ENCODE results near the gene SELE.
"Not testable (repeated sequence)": the region's sequence is repeated elsewhere in the genome, so short reads cannot be mapped to it uniquely, and the experiment has no call there.

SELE gene

DNA sequence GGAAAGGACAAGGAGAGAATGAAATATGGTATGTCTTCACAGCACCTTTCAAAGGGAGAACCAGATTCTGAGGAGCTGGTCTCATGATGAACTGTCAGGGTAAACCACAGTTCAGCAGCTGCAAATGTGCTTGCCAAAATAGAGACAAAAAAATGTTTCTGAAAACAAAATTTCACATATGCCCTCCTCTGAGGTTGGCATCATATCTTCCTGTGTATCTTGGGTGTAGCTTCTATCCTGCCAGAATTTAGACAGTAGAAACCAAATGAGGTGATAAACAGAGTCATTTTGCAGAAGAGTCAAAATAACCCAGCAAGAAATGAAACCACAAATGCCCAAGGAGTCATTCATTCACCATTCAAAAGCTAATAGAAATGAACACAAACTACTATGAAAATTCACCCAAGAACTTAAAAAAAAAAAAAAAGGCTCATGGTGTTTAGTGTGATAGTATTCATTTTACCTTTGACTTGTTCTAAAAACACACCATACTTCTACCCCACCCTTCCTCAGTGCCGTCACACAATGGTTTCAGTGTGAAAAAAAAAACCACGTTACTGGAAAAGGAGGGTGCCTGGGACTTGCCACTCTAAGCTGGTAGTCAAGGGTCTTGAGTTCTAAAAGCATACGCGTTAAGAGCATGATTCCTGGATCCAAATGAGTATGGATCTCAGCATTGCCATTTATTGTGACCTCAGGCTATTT, 41.0 kb downstream of the SELE start:
- Histone ChIP-seq H3K4me1 (ENCODE audit: control insufficient read depth, insufficient read depth, low read length) (no peaks in the 10 kb centered on the region), H3K4me3 (ENCODE audit: low read length) (no peak overlapping the region), H3K27ac (ENCODE audit: low read depth, low read length) (no peak overlapping the region), H3K9ac (ENCODE audit: low read length) (no peak overlapping the region), H3K27me3 (ENCODE audit: control insufficient read depth, insufficient read depth, low read length) (no peaks in the 10 kb centered on the region), H3K36me3 (ENCODE audit: control insufficient read depth, insufficient read depth, low read length) (no peaks in the 10 kb centered on the region)

DNA sequence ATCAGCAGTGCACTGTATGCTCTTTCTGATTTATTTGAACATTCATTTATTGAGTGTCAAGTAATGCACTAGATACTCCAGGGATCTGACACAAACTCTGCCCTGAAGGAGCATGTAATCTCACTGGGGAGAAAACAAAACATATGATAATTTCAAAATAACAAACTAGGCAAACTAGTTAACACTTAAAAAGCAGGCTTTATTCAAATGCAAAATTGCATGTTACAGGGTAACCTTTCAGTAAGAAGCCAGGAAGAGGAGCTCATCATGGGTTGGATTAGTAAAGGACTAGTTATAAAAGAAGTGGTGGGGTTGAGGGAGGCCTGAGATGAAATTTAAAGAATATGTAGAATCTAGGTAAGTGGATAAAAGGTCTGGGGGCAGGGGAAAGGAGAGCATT, 43.4 kb downstream of the SELE start:
- Histone ChIP-seq H3K27ac (ENCODE audit: low read depth, low read length) (no peak overlapping the region), H3K4me3 (ENCODE audit: low read length) (no peak overlapping the region), H3K36me3 (ENCODE audit: control insufficient read depth, insufficient read depth, low read length) (no peaks in the 10 kb centered on the region), H3K27me3 (ENCODE audit: control insufficient read depth, insufficient read depth, low read length) (no peaks in the 10 kb centered on the region), H3K9ac (ENCODE audit: low read length) (no peak overlapping the region), H3K4me1 (ENCODE audit: control insufficient read depth, insufficient read depth, low read length) (no peaks in the 10 kb centered on the region)

GRCh38 chr1:169689395-169689794, 44.5 kb downstream of the SELE start:
- no peaks in the 10 kb centered on the region for H3K27me3 ChIP-seq (ENCODE audit: control insufficient read depth, insufficient read depth, low read length)
- no peaks in the 10 kb centered on the region for H3K36me3 ChIP-seq (ENCODE audit: control insufficient read depth, insufficient read depth, low read length)
- H3K27ac ChIP-seq (ENCODE audit: low read depth, low read length): no peak overlapping the region
- H3K4me1 ChIP-seq (ENCODE audit: control insufficient read depth, insufficient read depth, low read length): no peaks in the 10 kb centered on the region
- H3K9ac ChIP-seq (ENCODE audit: low read length): no peak overlapping the region
- no peak overlapping the region for H3K4me3 ChIP-seq (ENCODE audit: low read length)

- H3K36me3 ChIP-seq (ENCODE audit: control insufficient read depth, insufficient read depth, low read length); H3K27me3 ChIP-seq (ENCODE audit: control insufficient read depth, insufficient read depth, low read length); H3K4me3 ChIP-seq (ENCODE audit: low read length); H3K9ac ChIP-seq (ENCODE audit: low read length); H3K4me1 ChIP-seq (ENCODE audit: control insufficient read depth, insufficient read depth, low read length); H3K27ac ChIP-seq (ENCODE audit: low read depth, low read length): not testable (repeated sequence)
Observed at GRCh38 chr1:169688377-169688776, 45.5 kb downstream of the SELE start.

- Histone ChIP-seq H3K36me3 (ENCODE audit: control insufficient read depth, insufficient read depth, low read length) (no peaks in the 10 kb centered on the region), H3K4me3 (ENCODE audit: low read length) (no peak overlapping the region), H3K27ac (ENCODE audit: low read depth, low read length) (no peak overlapping the region), H3K9ac (ENCODE audit: low read length) (no peak overlapping the region), H3K27me3 (ENCODE audit: control insufficient read depth, insufficient read depth, low read length) (no peaks in the 10 kb centered on the region), H3K4me1 (ENCODE audit: control insufficient read depth, insufficient read depth, low read length) (no peaks in the 10 kb centered on the region)
Observed at GRCh38 chr1:169683661-169684060, 50.2 kb downstream of the SELE start.

DNA sequence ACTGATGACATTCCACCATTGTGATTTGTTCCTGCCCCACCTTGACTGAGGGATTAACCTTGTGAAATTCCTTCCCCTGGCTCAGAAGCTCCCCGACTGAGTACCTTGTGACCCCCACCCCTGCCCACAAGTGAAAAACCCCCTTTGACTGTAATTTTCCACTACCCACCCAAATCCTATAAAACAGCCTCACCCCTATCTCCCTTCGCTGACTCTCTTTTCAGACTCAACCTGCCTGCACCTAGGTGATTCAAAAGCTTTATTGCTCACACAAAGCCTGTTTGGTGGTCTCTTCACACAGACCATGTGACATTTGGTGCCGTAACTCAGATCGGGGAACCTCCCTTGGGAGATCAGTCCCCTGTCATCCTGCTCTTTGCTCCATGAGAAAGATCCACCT, 50.7 kb downstream of the SELE start:
- H3K27me3 ChIP-seq (ENCODE audit: control insufficient read depth, insufficient read depth, low read length); H3K9ac ChIP-seq (ENCODE audit: low read length); H3K4me3 ChIP-seq (ENCODE audit: low read length); H3K4me1 ChIP-seq (ENCODE audit: control insufficient read depth, insufficient read depth, low read length); H3K27ac ChIP-seq (ENCODE audit: low read depth, low read length); H3K36me3 ChIP-seq (ENCODE audit: control insufficient read depth, insufficient read depth, low read length): not testable (repeated sequence)

DNA sequence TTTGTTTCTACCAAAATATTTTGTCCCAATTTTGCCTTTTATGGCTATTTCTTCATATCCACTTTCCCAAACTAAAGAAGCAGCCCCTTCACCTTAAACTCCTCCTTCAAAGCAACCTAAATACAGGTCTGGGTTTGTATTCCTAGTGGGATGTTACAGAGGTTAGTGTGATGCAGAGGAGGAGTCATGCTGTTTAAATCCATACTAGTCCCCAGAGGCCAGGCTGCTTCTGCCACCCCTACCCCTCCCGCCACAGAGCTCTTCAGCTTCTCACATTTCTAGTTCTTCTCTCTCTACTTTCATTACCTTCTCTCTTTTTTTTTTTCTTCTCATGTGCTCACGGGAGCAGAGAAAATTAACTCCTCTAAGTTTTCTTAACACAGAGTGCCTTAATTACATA, 51.8 kb downstream of the SELE start:
- no peak overlapping the region for H3K9ac ChIP-seq (ENCODE audit: low read length)
- H3K27me3 ChIP-seq (ENCODE audit: control insufficient read depth, insufficient read depth, low read length): no peaks in the 10 kb centered on the region
- H3K4me1 ChIP-seq (ENCODE audit: control insufficient read depth, insufficient read depth, low read length): no peaks in the 10 kb centered on the region
- no peak overlapping the region for H3K4me3 ChIP-seq (ENCODE audit: low read length)
- no peaks in the 10 kb centered on the region for H3K36me3 ChIP-seq (ENCODE audit: control insufficient read depth, insufficient read depth, low read length)
- H3K27ac ChIP-seq (ENCODE audit: low read depth, low read length): no peak overlapping the region

DNA sequence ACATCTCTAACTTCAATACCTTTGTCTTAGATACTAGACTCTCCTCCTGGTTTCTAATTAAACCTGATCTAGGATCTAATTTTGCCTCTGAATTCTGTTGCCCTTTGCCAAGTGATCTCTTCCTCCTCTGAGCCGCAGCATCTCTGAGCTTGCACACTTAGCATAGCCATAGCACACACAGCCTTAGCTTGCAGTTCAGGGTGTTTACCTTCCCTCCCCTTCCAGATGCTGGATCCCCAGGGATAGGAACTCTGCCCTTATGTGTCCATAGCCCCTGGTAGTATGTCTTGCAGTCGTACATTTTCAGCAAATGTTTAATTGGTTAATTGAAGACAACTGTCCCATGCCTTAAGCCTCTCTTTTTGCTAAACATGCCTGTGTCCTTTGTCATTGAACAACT, 52.7 kb downstream of the SELE start:
- no peaks in the 10 kb centered on the region for H3K36me3 ChIP-seq (ENCODE audit: control insufficient read depth, insufficient read depth, low read length)
- H3K4me3 ChIP-seq (ENCODE audit: low read length): no peak overlapping the region
- H3K4me1 ChIP-seq (ENCODE audit: control insufficient read depth, insufficient read depth, low read length): no peaks in the 10 kb centered on the region
- H3K27me3 ChIP-seq (ENCODE audit: control insufficient read depth, insufficient read depth, low read length): no peaks in the 10 kb centered on the region
- no peak overlapping the region for H3K9ac ChIP-seq (ENCODE audit: low read length)
- no peak overlapping the region for H3K27ac ChIP-seq (ENCODE audit: low read depth, low read length)

DNA sequence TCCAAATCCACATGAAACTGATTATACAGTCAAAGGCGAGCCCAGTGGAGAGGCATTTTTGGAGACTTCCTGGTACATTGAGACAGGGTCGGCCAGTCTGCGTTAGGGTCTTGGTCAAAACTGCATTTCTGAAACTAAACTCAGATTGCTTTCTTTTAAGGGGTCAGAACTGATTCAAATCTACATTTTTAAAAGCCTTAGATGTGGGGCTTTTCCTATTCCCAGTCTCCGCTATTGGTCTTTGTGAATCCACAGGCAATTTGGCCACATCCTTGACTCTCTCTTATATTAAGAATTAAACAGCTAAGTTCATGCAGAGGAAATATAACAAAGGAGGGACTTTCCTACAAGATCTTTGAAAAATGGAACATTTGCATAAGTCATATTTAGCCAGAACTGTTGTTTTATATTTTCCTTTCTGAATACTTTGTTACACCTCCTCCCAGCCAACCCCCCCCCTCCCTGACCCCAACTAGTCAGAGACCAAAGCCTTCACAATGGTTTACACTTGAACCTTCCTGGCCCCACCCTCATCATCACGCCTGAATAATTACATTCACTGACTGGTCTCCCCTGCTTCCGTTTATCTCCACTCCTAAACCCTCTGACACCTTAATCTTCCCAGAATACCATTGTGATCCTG, 53.4 kb downstream of the SELE start:
- no peak overlapping the region for H3K4me3 ChIP-seq (ENCODE audit: low read length)
- no peaks in the 10 kb centered on the region for H3K36me3 ChIP-seq (ENCODE audit: control insufficient read depth, insufficient read depth, low read length)
- H3K4me1 ChIP-seq (ENCODE audit: control insufficient read depth, insufficient read depth, low read length): no peaks in the 10 kb centered on the region
- H3K27ac ChIP-seq (ENCODE audit: low read depth, low read length): no peak overlapping the region
- H3K9ac ChIP-seq (ENCODE audit: low read length): no peak overlapping the region
- no peaks in the 10 kb centered on the region for H3K27me3 ChIP-seq (ENCODE audit: control insufficient read depth, insufficient read depth, low read length)

DNA sequence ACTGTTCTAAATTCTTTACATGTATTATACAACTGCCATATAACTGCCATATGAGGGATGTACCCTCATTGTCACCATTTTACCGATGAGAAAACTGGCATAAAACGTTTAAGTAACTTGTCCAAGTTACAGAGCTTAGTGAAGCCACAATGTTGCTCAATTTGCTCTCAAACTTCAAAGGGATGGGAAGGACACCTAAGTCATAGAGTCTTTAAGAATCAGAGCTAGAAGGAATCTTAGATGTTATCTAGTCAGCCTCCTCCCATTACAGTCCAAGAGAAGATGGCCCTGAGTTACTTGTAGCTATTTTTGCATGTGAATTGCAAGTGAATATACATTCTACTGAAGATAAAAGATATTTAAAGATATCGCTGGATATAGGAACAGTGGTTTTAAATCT, 54.2 kb downstream of the SELE start:
- H3K36me3 ChIP-seq (ENCODE audit: control insufficient read depth, insufficient read depth, low read length): no peaks in the 10 kb centered on the region
- no peak overlapping the region for H3K4me3 ChIP-seq (ENCODE audit: low read length)
- no peaks in the 10 kb centered on the region for H3K4me1 ChIP-seq (ENCODE audit: control insufficient read depth, insufficient read depth, low read length)
- no peak overlapping the region for H3K27ac ChIP-seq (ENCODE audit: low read depth, low read length)
- H3K9ac ChIP-seq (ENCODE audit: low read length): no peak overlapping the region
- H3K27me3 ChIP-seq (ENCODE audit: control insufficient read depth, insufficient read depth, low read length): no peaks in the 10 kb centered on the region

DNA sequence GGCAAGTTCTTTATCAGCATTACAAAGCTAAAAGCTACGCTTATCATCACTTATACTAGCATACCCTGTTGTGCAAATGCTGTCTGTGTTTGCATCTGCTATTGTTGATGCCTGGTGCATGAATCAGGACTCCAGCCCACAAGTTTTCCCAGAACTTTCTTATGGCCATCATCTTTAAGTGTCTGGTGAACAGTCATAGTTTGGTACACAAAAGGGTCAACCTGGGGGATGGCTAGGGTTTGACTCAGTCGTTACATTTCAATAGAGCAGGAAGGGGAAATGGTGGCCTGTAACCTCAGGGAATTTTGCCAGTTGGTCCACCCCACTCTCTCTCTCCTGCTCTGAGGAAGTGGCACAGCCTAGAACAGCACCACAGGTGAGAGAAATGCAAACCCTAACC, 57.9 kb downstream of the SELE start:
- no peaks in the 10 kb centered on the region for H3K27me3 ChIP-seq (ENCODE audit: control insufficient read depth, insufficient read depth, low read length)
- H3K36me3 ChIP-seq (ENCODE audit: control insufficient read depth, insufficient read depth, low read length): no peaks in the 10 kb centered on the region
- H3K27ac ChIP-seq (ENCODE audit: low read depth, low read length): no peak overlapping the region
- no peaks in the 10 kb centered on the region for H3K4me1 ChIP-seq (ENCODE audit: control insufficient read depth, insufficient read depth, low read length)
- no peak overlapping the region for H3K4me3 ChIP-seq (ENCODE audit: low read length)
- no peak overlapping the region for H3K9ac ChIP-seq (ENCODE audit: low read length)

Data from rectal smooth muscle tissue (tissue), 1 donor.